ENCODE measurements around the gene SMYD3. TPM values are rescaled to one million over a fixed set of nuclear protein-coding genes. Genes with fewer than 3 reads are reported as not detected.

Gene SMYD3
- polyA plus RNA-seq: 10 to 100 TPM in 1 of 3 donors, 1 to 10 TPM in 2; 4.8 to 12.4 (median 7.1) TPM

GRCh38 chr1:246506674-246507481, at the start of gene SMYD3:
SMYD3 (minus strand) TSS chr1:246507279.
- 0 to 1% (median 0%) methylated on average over 55 to 79 of the region's 79 CpGs for WGBS, 3 donors
- no peak within 1 kb of the TSS for H3K27ac ChIP-seq (ENCODE audit: low read depth, low read length)

- no peak overlapping the region for H3K27ac ChIP-seq (ENCODE audit: low read depth, low read length)
- 94 to 96% (median 95%) methylated on average over 16 of the region's 16 CpGs for WGBS, 3 donors
Measured at GRCh38 chr1:246554201-246554600, 47.1 kb upstream of the SMYD3 start.

GRCh38 chr1:246552110-246552509, 45.0 kb upstream of the SMYD3 start:
- 76 to 96% (median 95%) methylated on average over 6 of the region's 6 CpGs for WGBS, 3 donors
- H3K27ac ChIP-seq (ENCODE audit: low read depth, low read length): no peak overlapping the region

DNA sequence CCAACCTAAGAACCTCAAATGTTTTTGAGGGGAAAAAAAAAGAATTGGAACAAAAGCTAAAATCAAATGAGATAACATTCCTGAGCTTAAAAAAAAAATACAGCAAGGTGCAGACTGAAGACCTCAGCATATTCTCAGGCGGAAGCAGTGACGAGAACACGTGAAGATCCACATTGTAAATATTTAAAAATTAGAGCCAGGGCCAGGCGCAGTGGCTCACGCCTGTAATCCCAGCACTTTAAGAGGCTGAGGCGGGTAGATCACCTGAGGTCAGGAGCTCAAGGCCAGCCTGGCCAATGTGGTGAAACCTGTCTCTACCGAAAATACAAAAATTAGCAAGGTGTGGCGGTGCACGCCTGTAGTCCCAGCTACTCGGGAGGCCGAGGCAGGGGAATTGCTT, 43.3 kb upstream of the SMYD3 start:
- H3K27ac ChIP-seq (ENCODE audit: low read depth, low read length): no peak overlapping the region
- WGBS, 3 donors: 67 to 71% (median 69%) methylated on average over 11 of the region's 11 CpGs

GRCh38 chr1:246549665-246550064, 42.6 kb upstream of the SMYD3 start:
- WGBS, 3 donors: 31 to 33% (median 31%) methylated on average over 4 of the region's 4 CpGs
- no peak overlapping the region for H3K27ac ChIP-seq (ENCODE audit: low read depth, low read length)

DNA sequence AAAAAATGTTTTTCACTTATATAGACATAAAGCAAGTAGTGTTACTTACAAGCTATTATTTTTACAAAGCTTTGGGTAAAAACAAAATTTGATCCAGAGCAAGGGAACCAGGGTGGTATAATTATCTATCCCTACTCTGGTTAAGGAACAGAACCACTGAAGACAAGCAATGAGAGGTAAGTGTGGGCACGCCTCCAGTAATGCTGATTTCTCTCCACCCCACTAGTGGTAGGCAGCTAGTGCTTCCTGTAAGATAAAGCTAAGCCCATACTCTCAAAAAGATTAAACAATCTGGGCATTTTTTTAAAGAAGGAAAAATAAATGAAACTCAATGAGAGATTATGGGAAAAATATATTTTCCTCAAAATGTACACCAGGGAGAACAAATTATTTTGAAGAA, 36.9 kb upstream of the SMYD3 start:
- 96 to 100% (median 98%) methylated on average over 1 of the region's 1 CpG for WGBS, 3 donors
- H3K27ac ChIP-seq (ENCODE audit: low read depth, low read length): no peak overlapping the region

- H3K27ac ChIP-seq (ENCODE audit: low read depth, low read length): no peak overlapping the region
- WGBS, 3 donors: 83 to 86% (median 85%) methylated on average over 7 of the region's 7 CpGs
Measured at GRCh38 chr1:246540738-246541491, 33.8 kb upstream of the SMYD3 start.

DNA sequence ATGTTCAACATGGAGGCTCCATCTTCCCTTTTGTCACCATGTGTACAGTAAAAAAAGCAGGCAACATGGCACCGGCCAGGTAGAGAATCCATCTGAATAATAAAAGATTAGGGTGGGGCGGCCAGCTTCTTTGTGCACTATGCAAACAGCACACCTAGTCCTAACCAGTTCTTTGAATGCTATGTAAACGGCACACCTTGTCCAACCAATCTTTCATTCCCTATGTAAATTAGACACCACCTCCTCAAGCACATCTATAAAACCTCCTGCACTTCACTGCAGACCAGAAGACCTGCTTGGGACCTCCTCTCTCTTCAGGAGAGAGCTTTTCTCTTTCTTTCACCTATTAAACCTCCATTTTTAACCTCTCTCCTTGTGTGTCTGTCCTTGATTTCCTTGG, 30.8 kb upstream of the SMYD3 start:
- H3K27ac ChIP-seq (ENCODE audit: low read depth, low read length): no peak overlapping the region
- 80 to 94% (median 83%) methylated on average over 3 of the region's 3 CpGs for WGBS, 3 donors

- WGBS, 3 donors: 77 to 82% (median 79%) methylated on average over 7 of the region's 7 CpGs
- no peak overlapping the region for H3K27ac ChIP-seq (ENCODE audit: low read depth, low read length)
Measured at GRCh38 chr1:246537441-246537840, 30.4 kb upstream of the SMYD3 start.

- WGBS, 3 donors: 76 to 85% (median 81%) methylated on average over 1 of the region's 1 CpG
Measured at GRCh38 chr1:246534114-246534513, 27.0 kb upstream of the SMYD3 start.

GRCh38 chr1:246533371-246533905, 26.4 kb upstream of the SMYD3 start:
- H3K27ac ChIP-seq (ENCODE audit: low read depth, low read length): no peak overlapping the region
- 85 to 95% (median 87%) methylated on average over 2 of the region's 2 CpGs for WGBS, 3 donors

More at GRCh38 chr1:246534114-246534513, 27.0 kb upstream of the SMYD3 start:
- H3K27ac ChIP-seq (ENCODE audit: low read depth, low read length): no peak overlapping the region

- no peak overlapping the region for H3K27ac ChIP-seq (ENCODE audit: low read depth, low read length)
- 48 to 73% (median 52%) methylated on average over 1 of the region's 1 CpG for WGBS, 3 donors
Measured at GRCh38 chr1:246532519-246532918, 25.4 kb upstream of the SMYD3 start.

DNA sequence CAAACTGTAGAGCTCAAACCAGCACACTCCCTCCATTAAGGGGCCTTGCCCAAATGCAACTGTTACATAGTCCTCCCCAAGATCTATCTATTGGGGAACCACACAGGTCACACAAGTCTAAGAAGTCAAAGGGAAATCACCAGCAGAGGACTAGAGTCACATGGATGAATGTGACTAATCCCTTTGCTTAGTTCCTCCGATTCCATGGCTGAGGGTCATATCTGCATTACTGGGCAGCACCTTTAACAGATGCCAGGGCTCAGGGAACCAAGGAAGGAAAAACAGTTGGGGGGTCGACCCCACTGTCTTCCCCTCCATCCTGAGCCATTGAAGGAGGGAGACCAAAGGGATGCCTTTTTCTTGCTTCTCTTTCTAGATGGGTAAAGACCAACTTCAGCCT, 23.4 kb upstream of the SMYD3 start:
- 72 to 86% (median 79%) methylated on average over 2 of the region's 2 CpGs for WGBS, 3 donors

DNA sequence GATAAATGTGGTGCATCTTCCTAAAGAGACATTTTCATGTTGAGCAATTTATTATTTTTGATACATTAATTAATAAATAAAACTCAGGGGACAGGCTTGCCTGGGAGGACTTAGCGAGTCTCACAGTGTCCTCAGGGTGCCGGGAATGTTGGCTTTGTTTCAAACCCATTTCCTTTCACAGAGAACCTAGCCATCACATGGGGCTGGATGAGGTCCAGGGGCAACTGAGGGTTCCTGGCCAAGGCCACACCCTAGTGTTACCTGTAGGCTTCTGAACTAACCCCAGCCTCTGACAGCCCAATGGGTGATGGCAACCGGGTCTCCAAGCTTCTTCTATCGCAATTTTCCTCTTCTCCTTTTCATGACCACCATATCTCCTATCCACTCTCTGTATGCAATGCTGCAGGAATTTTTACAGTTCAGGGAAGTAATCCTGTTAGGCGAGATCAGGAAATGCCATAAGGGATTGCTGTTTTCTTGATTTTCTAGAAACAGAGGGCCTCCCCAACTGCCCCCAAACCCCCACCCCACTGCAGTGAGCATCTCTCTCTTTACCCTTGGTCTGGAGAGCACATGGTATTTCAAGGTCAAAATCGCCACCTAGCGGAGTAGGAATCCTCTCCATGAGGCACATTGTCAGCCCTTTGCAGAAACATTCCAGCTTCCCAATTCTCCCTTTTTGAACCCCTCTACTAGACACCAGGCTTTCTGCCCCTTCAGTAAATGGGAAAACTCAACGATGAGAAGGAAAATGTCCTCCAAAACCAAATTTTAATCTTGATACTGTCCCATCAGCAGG, 22.1 kb upstream of the SMYD3 start:
- H3K27ac ChIP-seq (ENCODE audit: low read depth, low read length): no peak overlapping the region
- 72 to 73% (median 72%) methylated on average over 8 of the region's 8 CpGs for WGBS, 3 donors

More for the DNA sequence above, 23.4 kb upstream of the SMYD3 start:
- H3K27ac ChIP-seq (ENCODE audit: low read depth, low read length): no peak overlapping the region

GRCh38 chr1:246527402-246528088, 20.5 kb upstream of the SMYD3 start:
- no peak overlapping the region for H3K27ac ChIP-seq (ENCODE audit: low read depth, low read length)
- WGBS, 3 donors: 31 to 44% (median 32%) methylated on average over 5 of the region's 5 CpGs

DNA sequence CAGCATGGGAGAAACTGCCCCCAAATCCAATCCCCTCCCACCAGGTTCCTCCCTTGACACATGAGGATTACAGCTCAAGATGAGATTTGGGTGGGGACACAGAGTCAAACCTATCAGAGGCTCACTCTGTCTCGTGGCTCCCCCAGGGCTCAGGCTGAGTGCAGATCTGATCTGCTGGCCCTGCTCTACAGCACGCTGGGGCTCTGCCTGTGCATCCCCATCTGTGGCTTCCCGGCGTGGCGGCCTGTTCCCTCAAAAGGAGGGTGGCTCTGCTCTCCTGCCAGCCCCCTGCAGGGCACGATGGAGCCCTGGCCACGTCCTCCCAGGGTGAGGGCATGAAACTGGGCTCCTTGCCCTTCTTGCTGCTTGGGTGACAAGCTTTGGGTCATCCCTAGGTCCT, 19.8 kb upstream of the SMYD3 start:
- no peak overlapping the region for H3K27ac ChIP-seq (ENCODE audit: low read depth, low read length)
- WGBS, 3 donors: 72 to 87% (median 81%) methylated on average over 7 of the region's 7 CpGs

DNA sequence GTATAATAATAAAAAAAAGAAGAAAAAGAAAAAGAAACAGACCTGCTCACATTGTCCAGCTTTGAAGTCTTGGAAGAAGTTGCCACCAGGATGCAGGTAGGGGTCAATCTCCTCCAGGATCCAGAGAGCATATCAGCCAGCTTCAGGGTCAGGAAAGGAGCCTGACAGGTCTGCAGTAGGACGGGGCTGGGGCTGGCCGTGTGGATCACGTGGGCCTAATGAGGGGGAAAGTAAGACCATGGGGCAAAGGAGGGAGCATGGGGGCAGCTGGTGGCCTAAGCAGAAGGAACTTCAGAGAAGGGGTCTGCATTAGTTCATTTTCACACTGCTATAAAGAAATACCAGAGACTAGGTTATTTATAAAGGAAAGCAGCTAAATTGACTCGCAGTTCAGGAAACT, 19.3 kb upstream of the SMYD3 start:
- 75 to 83% (median 77%) methylated on average over 4 of the region's 4 CpGs for WGBS, 3 donors
- no peak overlapping the region for H3K27ac ChIP-seq (ENCODE audit: low read depth, low read length)

DNA sequence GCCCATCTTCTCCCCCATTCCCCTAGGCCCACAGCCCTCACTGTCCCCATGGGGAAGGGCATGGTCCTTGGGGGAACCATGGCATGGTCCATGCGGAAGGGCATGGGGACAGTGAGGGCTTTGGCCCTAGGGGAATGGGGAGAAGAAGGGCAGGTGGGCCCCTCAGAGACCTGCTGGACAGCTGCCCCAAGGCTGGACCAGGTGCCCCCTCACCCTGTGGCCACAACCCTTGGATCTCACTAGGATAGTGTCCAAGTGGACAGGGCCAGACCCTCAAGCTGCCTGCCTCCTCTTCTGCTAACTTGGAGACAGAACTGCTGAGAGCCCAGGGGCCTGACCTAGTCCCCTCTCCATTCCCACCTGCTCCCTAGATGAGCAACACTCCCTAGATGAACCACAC, 12.4 kb upstream of the SMYD3 start:
- no peak overlapping the region for H3K27ac ChIP-seq (ENCODE audit: low read depth, low read length)
- 96 to 100% (median 100%) methylated on average over 1 of the region's 1 CpG for WGBS, 3 donors

Data from adipose tissue (tissue), 3 donors.